Measurements from ENCODE around the gene CDC42BPB. TPM values are rescaled to one million over a fixed set of nuclear protein-coding genes. Genes with fewer than 3 reads are reported as not detected.

CDC42BPB gene
- total RNA-seq, 2 donors from 2014 or later = 66.2 to 102 TPM

- DNase-seq (no peak), ATAC-seq (no peak)
- WGBS, 2 donors = 90 to 94% methylated on average over 9 to 21 of the region's 21 CpGs
- no peaks in the 10 kb centered on the region for H3K4me1 ChIP-seq
- H3K27ac ChIP-seq = no peak overlapping the region
- peaks cover 0 to 9% of the 10 kb centered on the region in 2 donors for H3K36me3 ChIP-seq (replicated peaks in 1 of 2; ENCODE audit: insufficient read depth in 1 of 2, low read depth in 2 of 2)
- no peaks in the 10 kb centered on the region for H3K9me3 ChIP-seq
- H3K27me3 ChIP-seq = no peaks in the 10 kb centered on the region
- H3K4me3 ChIP-seq = no peak overlapping the region
- intact Hi-C loops (cut with DNase I) = no loop called here
- TF ChIP-seq CTCF (IDR thresholded peaks at IDR 0.05) (no peak), POLR2A (IDR thresholded peaks at IDR 0.05) (no peak)
Measured at GRCh38 chr14:103000291-103000921, 56.9 kb downstream of the CDC42BPB start.

GRCh38 chr14:102999227-102999895 lies 58.0 kb downstream of the CDC42BPB start:
- no peak for DNase-seq
- no peak for ATAC-seq
- Histone ChIP-seq H3K27me3 (no peaks in the 10 kb centered on the region), H3K9me3 (no peaks in the 10 kb centered on the region), H3K4me3 (no peak overlapping the region), H3K27ac (no peak overlapping the region), H3K4me1 (no peaks in the 10 kb centered on the region), H3K36me3 (replicated peaks in 1 of 2; ENCODE audit: insufficient read depth in 1 of 2, low read depth in 2 of 2) (peaks cover 0 to 9% of the 10 kb centered on the region in 2 donors)
- TF ChIP-seq POLR2A (IDR thresholded peaks at IDR 0.05) (no peak), CTCF (IDR thresholded peaks at IDR 0.05) (no peak)
- WGBS, 2 donors = 94 to 95% methylated on average over 19 to 21 of the region's 21 CpGs
- intact Hi-C loops (cut with DNase I) = no loop called here

- no peak for ATAC-seq
- Histone ChIP-seq H3K27me3 (no peaks in the 10 kb centered on the region), H3K27ac (no peak overlapping the region), H3K4me1 (no peaks in the 10 kb centered on the region), H3K36me3 (replicated peaks in 1 of 2; ENCODE audit: insufficient read depth in 1 of 2, low read depth in 2 of 2) (peaks cover 0 to 9% of the 10 kb centered on the region in 2 donors), H3K4me3 (no peak overlapping the region), H3K9me3 (no peaks in the 10 kb centered on the region)
- TF ChIP-seq POLR2A (IDR thresholded peaks at IDR 0.05) = no peak
- no peak for TF ChIP-seq CTCF (IDR thresholded peaks at IDR 0.05)
- intact Hi-C loops (cut with DNase I) = no loop called here
- DNase-seq = no peak
- 89 to 92% methylated on average over 6 of the region's 6 CpGs for WGBS, 2 donors
Measured at GRCh38 chr14:102998393-102998792, 59.0 kb downstream of the CDC42BPB start.

- Histone ChIP-seq H3K27ac (no peak overlapping the region), H3K9me3 (no peaks in the 10 kb centered on the region), H3K4me1 (no peaks in the 10 kb centered on the region), H3K4me3 (no peak overlapping the region), H3K27me3 (no peaks in the 10 kb centered on the region), H3K36me3 (replicated peaks in 1 of 2; ENCODE audit: insufficient read depth in 1 of 2, low read depth in 2 of 2) (peaks cover 0 to 8% of the 10 kb centered on the region in 2 donors)
- ATAC-seq (no peak), DNase-seq (no peak)
- no peak for TF ChIP-seq CTCF (IDR thresholded peaks at IDR 0.05)
- no peak for TF ChIP-seq POLR2A (IDR thresholded peaks at IDR 0.05)
- intact Hi-C loops (cut with DNase I) = no loop called here
- WGBS, 2 donors = 85 to 96% methylated on average over 10 of the region's 10 CpGs
Measured at GRCh38 chr14:102996941-102997340, 60.4 kb downstream of the CDC42BPB start.
